K562 (cell line): ENCODE data around the gene ANKRD33. TPM values are rescaled to one million over a fixed set of nuclear protein-coding genes. Genes with fewer than 3 reads are reported as not detected.

Experiments used
- ATF1 ChIP-seq, 2 experiments: fragments of 450-650 bp in 1 of 2; IDR thresholded peaks; 2 replicates each; pipeline ENCODE4 v1.6.1; 2016; ENCODE audit warnings: missing compliant biosample characterization in 1 of 2, missing genetic modification characterization in 1 of 2
- CBFA2T3 ChIP-seq: fragments of 450-650 bp; IDR thresholded peaks from 2 replicates; pipeline ENCODE4 v1.6.1; 2017
- CHD2 ChIP-seq: IDR thresholded peaks from 2 replicates; pipeline ENCODE4 v1.6.1; 2011; ENCODE audit warnings: low read depth, low read length
- GABPA ChIP-seq: fragments of 200-800 bp; sonication (Bioruptor generic); conservative IDR thresholded peaks from 2 replicates; pipeline ENCODE4 v1.6.1; 2016; ENCODE audit warnings: low read depth, missing genetic modification characterization, missing compliant biosample characterization
- JUN ChIP-seq, 2 experiments: sonication (generic) in 1 of 2; formaldehyde crosslinking in 1 of 2; IDR thresholded peaks; 2 replicates each; pipeline versions ENCODE4 v1.6.1 to v1.8.0; 2012 to 2022; ENCODE audit warnings: borderline replicate concordance in 2 of 2, mild to moderate bottlenecking in 2 of 2, improper control_type of control experiment in 1 of 2, low read depth in 1 of 2, low read length in 1 of 2, missing genetic modification reagents in 1 of 2
- KLF16 ChIP-seq: IDR thresholded peaks from 2 replicates; pipeline ENCODE4 v1.6.1; 2016; ENCODE audit warnings: antibody characterized with exemption
- MAFF ChIP-seq: IDR thresholded peaks from 2 replicates; pipeline ENCODE4 v1.6.1; 2012; ENCODE audit warnings: low read length, improper control_type of control experiment
- MYNN ChIP-seq, 2 experiments: sonication (generic); formaldehyde crosslinking in 1 of 2; IDR thresholded peaks; 2 replicates each; pipeline versions ENCODE4 v1.5.0 to v1.6.1; 2016 to 2020; ENCODE audit warnings: antibody characterized with exemption in 1 of 2, missing genetic modification reagents in 1 of 2
- POLR2A ChIP-seq: fragments of 450-650 bp; conservative IDR thresholded peaks from 2 replicates; pipeline ENCODE4 v1.6.1; 2016
- SPI1 ChIP-seq: IDR thresholded peaks from 2 replicates; pipeline ENCODE4 v1.6.1; 2011; ENCODE audit warnings: low read depth, low read length, control low read depth, borderline replicate concordance
- TAF1 ChIP-seq: IDR thresholded peaks from 2 replicates; pipeline ENCODE4 v1.6.1; 2011; ENCODE audit warnings: mild to moderate bottlenecking, low read length, moderate library complexity; ENCODE audit not compliant: insufficient read depth, control insufficient read depth, severe bottlenecking; ENCODE audit errors: extremely low read depth
- TAF15 ChIP-seq: fragments of 200-400 bp; formaldehyde crosslinking; IDR thresholded peaks from 2 replicates; pipeline ENCODE4 v1.6.1; 2017; ENCODE audit warnings: mild to moderate bottlenecking, low read depth, low read length, moderate library complexity
- TAF7 ChIP-seq: fragments of 450-650 bp; IDR thresholded peaks from 2 replicates; pipeline ENCODE4 v1.6.1; 2016; ENCODE audit warnings: missing genetic modification characterization, missing compliant biosample characterization
- TAL1 ChIP-seq: fragments of 450-650 bp; IDR thresholded peaks from 2 replicates; pipeline ENCODE4 v1.6.1; 2016; ENCODE audit warnings: mild to moderate bottlenecking
- TCF7 ChIP-seq: sonication (generic); IDR thresholded peaks from 2 replicates; pipeline ENCODE4 v1.6.1; 2016; ENCODE audit warnings: antibody characterized with exemption, borderline replicate concordance
- TOE1 ChIP-seq, 2 experiments: fragments of 450-650 bp in 1 of 2; sonication (generic) in 1 of 2; formaldehyde crosslinking in 1 of 2; IDR thresholded peaks; 2 replicates each; pipeline versions ENCODE4 v1.7.1 to v1.8.0; 2016 to 2022; ENCODE audit warnings: borderline replicate concordance in 2 of 2, mild to moderate bottlenecking in 2 of 2, antibody characterized with exemption in 1 of 2, inconsistent platforms in 1 of 2, low read depth in 1 of 2, missing genetic modification reagents in 1 of 2, moderate library complexity in 1 of 2
- ZNF140 ChIP-seq: fragments of 250-450 bp; sonication (Bioruptor Pico); IDR thresholded peaks from 2 replicates; pipeline ENCODE4 v1.8.0; 2021; ENCODE audit warnings: moderate library complexity, mild to moderate bottlenecking, inconsistent platforms
- ZNF175 ChIP-seq: fragments of 200-800 bp; sonication (Bioruptor generic); IDR thresholded peaks from 2 replicates; pipeline ENCODE4 v1.6.1; 2016; ENCODE audit warnings: low read depth, mild to moderate bottlenecking, missing genetic modification characterization, missing compliant biosample characterization
- ZNF263 ChIP-seq: sonication (generic); formaldehyde crosslinking; IDR thresholded peaks from 2 replicates; pipeline ENCODE4 v1.8.0; 2022; ENCODE audit warnings: mild to moderate bottlenecking, missing genetic modification reagents, borderline replicate concordance
- ZNF717 ChIP-seq: fragments of 250-450 bp; sonication (Bioruptor Pico); IDR thresholded peaks from 2 replicates; pipeline ENCODE4 v1.5.0; 2021
- polyA plus RNA-seq, 8 experiments: library from polyadenylated mRNA; depleted of rRNA in 4 of 8; stranded (reverse) in 5 of 8; unstranded in 3 of 8; fragments of >200 nt; fragmentation: Nextera tagmentation in 2 of 8; fragmentation: Illumina TruSeq in 1 of 8; extraction: Ambion mirVana in 2 of 8; extraction: Trizol in 1 of 8; gene quantifications; 2 replicates each; pipeline versions ENCODE4 v1.2.1 to v1.2.3, GENCODE V29; 2011 to 2014; ENCODE audit warnings: inconsistent platforms in 1 of 8, missing spikeins in 1 of 8
- total RNA-seq, 7 experiments: library from RNA; depleted of rRNA in 6 of 7; stranded (reverse); fragments of >200 nt in 6 of 7; fragmentation: Illumina TruSeq in 2 of 7; extraction: Trizol in 2 of 7; gene quantifications; 2 replicates each; pipeline versions ENCODE4 v1.2.1 to v1.2.3, GENCODE V29; 2011 to 2021; ENCODE audit warnings: low replicate concordance in 1 of 7
- TF ChIP-seq, protein P1 (sequence below): fragments of 450-650 bp; conservative IDR thresholded peaks from 2 replicates; pipeline ENCODE4 v1.6.1; 2016; ENCODE audit warnings: missing genetic modification characterization, low read depth, mild to moderate bottlenecking, missing compliant biosample characterization, moderate library complexity
- TF ChIP-seq, protein P2 (sequence below), 2 experiments: fragments of 200-800 bp in 1 of 2; sonication (Bioruptor generic) in 1 of 2; sonication (generic) in 1 of 2; formaldehyde crosslinking in 1 of 2; IDR thresholded peaks in 1 of 2; conservative IDR thresholded peaks in 1 of 2; 2 replicates each; pipeline versions ENCODE4 v1.5.0 to v1.6.1; 2016 to 2020; ENCODE audit warnings: missing compliant biosample characterization in 1 of 2, missing genetic modification characterization in 1 of 2, missing genetic modification reagents in 1 of 2
- TF ChIP-seq, protein P3 (sequence below): fragments of 450-650 bp; IDR thresholded peaks from 2 replicates; pipeline ENCODE4 v1.6.1; 2016; ENCODE audit warnings: antibody characterized with exemption

Gene ANKRD33
- total and polyA plus RNA-seq, 9 of the 15 experiments (the other 6 are each of a cell fraction or from before 2014, with no cell fraction given) = 0.04 to 0.11 (median 0.07) TPM; not detected in 4

DNA sequence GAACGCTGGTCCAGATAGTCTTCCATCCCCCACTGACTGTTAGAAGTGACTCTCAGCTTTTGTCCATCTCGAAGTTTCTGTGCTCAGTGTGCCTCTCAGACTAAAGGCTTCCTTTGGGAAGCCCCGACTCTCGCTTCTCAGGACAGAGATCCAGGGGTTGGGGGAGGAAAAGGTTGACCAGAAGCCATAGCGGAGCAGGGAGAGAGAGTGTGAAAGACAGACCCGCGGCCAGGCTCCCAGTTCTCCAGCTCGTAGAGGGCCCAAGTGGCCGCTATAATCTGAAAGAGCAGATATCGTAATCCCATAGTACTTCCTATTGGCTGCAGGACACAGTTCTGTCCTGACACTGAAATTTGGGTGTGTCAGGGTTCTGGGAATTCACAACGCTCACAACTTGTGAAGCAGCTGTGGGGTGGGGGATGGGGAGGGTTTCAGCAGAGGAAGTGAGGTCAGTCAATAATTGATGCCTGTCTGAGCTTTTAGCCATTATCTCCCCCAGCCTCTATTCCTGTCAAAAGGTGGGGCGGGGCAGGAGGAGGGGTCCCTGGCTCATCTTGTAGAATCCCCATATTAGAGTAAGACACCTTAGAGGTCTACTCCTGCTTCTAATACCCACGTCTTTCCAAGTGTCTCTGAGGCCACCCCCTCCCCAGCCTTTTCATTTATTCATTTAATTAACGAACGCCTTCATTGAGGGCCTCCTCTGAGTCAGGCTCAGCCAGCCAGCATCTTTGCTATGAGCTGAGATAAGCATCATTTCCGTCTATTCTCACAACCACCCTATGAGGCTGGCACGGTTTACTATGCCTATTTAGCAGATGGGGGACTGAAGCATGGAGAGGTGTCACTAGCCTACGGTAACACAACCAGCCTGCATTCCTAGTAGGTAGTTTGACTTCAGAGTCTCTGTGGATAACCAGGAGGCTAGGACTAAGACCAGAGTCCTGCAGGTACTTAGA lies 17.8 kb downstream of the ANKRD33 start (continued):
- TF ChIP-seq CHD2 (peak; percentile 60), GABPA (tag) (peak; percentile 77), TAF15 (no peak), TCF7 (no peak), CBFA2T3 (peak; percentile 88), TAF7 (tag) (no peak), TOE1 (IDR thresholded peaks at IDR 0.05; ENCODE audit: borderline replicate concordance) (0 out of 2 replicates have a peak, but pooled peaks have one; percentile 24), TOE1 (CRISPR knock-in tag; IDR thresholded peaks at IDR 0.05; ENCODE audit: borderline replicate concordance, low read depth) (no peak), MAFF (peak; percentile 37; the same call in 1 of the 2 replicates), TAF1 (peak; percentile 29), TAL1 (peak; percentile 58), JUN (IDR thresholded peaks at IDR 0.05; ENCODE audit: borderline replicate concordance, low read depth, low read length) (0 out of 2 replicates have a peak, but pooled peaks have one; percentile 73), JUN (CRISPR knock-in tag; IDR thresholded peaks at IDR 0.05; ENCODE audit: borderline replicate concordance) (no peak), ZNF263 (CRISPR knock-in tag) (no peak), ZNF717 (CRISPR knock-in tag) (no peak), POLR2A (peak; percentile 84), ZNF175 (peak; percentile 54; the same call in 1 of the 2 replicates), ZNF140 (no peak), KLF16 (peak; percentile 69; the same call in 1 of the 2 replicates), ATF1 (CRISPR knock-in tag; IDR thresholded peaks at IDR 0.05) (no peak), ATF1 (tag; IDR thresholded peaks at IDR 0.05) (peak; percentile 79), MYNN (IDR thresholded peaks at IDR 0.05) (peak; percentile 79), MYNN (CRISPR knock-in tag; IDR thresholded peaks at IDR 0.05) (no peak), SPI1 (peak; percentile 89)
- TF ChIP-seq, protein P1, sequence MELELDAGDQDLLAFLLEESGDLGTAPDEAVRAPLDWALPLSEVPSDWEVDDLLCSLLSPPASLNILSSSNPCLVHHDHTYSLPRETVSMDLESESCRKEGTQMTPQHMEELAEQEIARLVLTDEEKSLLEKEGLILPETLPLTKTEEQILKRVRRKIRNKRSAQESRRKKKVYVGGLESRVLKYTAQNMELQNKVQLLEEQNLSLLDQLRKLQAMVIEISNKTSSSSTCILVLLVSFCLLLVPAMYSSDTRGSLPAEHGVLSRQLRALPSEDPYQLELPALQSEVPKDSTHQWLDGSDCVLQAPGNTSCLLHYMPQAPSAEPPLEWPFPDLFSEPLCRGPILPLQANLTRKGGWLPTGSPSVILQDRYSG (tag) = no peak
- TF ChIP-seq, protein P2, sequence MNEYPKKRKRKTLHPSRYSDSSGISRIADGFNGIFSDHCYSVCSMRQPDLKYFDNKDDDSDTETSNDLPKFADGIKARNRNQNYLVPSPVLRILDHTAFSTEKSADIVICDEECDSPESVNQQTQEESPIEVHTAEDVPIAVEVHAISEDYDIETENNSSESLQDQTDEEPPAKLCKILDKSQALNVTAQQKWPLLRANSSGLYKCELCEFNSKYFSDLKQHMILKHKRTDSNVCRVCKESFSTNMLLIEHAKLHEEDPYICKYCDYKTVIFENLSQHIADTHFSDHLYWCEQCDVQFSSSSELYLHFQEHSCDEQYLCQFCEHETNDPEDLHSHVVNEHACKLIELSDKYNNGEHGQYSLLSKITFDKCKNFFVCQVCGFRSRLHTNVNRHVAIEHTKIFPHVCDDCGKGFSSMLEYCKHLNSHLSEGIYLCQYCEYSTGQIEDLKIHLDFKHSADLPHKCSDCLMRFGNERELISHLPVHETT (CRISPR knock-in tag; conservative IDR thresholded peaks at IDR 0.05 in 1 of 2, IDR thresholded peaks at IDR 0.05 in 1 of 2) = peak in 1 of 2 experiments; percentile 61; a peak in 1 of 4 replicates
- TF ChIP-seq, protein P3, sequence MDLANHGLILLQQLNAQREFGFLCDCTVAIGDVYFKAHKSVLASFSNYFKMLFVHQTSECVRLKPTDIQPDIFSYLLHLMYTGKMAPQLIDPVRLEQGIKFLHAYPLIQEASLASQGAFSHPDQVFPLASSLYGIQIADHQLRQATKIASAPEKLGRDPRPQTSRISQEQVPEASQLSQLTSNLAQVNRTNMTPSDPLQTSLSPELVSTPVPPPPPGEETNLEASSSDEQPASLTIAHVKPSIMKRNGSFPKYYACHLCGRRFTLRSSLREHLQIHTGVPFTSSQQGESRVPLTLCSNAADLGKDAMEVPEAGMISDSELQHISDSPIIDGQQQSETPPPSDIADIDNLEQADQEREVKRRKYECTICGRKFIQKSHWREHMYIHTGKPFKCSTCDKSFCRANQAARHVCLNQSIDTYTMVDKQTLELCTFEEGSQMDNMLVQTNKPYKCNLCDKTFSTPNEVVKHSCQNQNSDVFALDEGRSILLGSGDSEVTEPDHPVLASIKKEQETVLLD = no peak; the same call in 1 of the 2 replicates
